OCI-M2 (cell line): ENCODE measurements around the gene COL5A2.

Source experiments
- DNase-seq: peaks from one replicate; lab custom pipeline; 2025; ENCODE audit not compliant: unreplicated experiment; lab: John Stamatoyannopoulos, UW

The COL5A2 gene

DNA sequence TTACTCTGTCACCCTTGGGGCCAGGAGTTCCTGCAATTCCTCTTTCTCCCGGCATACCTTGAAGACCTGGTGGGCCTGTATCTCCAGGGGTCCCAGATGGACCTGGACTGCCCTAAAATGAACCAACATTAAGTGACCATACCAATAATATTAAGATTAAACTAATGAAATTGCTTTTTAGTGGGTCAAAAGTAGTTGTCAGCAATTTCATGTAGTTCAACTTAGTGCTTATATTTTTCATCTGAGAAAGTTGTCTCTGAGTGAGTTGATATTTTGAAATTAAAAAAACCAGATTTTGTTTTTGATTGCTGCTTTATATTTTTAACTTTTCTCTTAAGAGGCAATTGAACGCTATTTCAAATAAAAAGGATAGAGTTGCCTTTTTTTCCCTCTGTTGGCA lies 122.2 kb downstream of the COL5A2 start:
- no peak for DNase-seq

DNA sequence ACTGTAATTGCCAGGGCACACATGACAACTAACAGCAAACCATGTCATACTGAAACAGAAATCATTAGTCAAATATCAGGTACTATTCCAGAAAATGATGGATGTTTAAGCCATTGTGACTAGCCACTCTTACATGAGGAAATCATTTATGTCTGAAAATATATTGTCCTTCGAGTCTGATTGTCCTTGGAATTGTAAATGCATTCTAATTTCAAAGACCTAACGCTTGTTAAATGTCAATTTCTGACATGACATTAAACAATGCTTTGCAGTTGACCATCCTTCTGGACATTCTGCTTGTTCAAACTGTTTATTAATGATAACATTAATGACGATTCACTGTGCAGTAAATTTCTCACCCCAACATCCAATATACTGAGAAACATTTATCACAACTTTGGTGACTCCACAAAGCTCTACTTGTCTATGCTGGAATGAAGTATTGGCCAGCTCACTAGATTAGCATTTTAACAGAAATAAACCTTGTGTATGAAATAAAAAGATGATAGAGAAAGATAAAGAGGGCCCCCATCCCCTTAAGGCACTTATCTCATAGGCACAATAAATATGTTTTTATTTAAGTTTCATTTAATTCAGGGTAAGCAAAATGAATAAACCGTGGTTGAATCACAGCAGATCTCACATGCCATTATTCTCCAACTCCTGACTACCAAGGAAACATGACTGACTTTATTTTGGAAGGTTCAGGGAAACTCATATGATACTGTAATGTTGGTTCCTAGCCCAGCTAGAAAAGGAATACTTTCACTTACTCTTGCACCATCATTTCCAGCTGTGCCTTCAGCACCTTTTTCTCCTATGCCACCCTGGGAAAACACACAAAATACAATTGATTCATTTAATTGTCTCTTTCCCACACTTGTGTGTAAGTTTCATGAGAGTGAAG lies 123.1 kb downstream of the COL5A2 start:
- DNase-seq: no peak

DNA sequence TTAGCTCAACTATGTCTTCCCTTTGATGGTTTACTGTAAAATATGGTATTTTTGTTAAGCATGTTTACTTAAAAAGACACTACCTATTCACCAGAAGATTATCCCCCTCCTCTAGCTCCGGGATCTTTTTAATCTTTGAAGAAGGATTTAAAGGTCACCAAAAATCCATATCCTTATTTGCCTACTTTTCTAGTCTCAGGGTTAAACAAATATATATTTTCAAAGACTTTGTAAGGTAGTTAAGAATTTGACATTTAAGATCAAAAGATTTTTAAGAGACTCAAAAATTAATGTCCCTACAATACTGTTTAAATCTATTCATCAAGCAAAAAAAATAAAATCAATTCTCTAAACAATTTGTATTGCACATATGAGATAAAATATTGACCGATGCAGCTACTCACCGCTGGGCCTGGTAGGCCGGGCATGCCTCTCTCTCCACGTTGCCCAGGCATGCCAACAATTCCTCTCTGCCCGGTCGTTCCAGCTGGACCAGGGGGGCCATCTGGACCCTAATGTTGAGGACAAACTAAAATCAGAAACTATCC lies 129.3 kb downstream of the COL5A2 start:
- no peak for DNase-seq

DNA sequence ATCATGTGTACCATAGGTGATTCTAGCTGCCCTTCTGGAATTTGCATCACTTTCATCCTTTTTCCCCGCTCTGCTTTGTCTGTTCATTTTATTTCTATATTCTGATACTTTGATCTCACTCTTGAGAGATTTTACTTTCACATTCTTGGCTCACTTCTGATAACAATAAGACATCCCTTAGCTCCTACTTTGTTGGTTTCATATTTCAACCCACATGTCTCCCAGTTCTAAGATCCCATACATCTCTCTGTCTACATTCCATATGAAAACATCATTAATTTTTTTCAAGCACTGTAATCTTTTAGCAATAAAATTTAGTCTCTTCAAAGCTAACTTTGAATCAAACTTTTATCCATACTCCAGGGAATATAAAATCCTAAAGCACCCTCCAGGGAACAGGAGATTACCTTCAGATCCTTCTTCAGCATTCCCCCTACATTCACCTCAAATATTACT lies 129.8 kb downstream of the COL5A2 start:
- DNase-seq: no peak

DNA sequence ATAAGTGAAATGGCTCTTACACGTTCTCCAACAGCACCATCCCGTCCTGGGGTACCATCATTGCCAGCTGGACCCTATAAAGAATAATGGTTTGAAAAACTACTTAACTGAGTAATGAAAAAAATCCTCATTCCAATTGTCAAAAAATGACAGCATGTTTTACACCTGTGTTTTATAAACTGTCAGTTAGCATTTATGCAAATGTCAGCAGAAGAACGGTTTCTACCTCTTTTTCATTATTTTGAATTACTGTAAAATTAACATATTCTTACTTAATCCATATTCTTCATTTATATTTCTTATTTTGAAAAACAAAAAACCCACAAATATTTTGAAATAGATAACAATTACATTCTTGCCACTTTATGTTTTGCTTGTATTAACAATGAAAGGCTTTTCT lies 131.4 kb downstream of the COL5A2 start:
- no peak for DNase-seq

DNA sequence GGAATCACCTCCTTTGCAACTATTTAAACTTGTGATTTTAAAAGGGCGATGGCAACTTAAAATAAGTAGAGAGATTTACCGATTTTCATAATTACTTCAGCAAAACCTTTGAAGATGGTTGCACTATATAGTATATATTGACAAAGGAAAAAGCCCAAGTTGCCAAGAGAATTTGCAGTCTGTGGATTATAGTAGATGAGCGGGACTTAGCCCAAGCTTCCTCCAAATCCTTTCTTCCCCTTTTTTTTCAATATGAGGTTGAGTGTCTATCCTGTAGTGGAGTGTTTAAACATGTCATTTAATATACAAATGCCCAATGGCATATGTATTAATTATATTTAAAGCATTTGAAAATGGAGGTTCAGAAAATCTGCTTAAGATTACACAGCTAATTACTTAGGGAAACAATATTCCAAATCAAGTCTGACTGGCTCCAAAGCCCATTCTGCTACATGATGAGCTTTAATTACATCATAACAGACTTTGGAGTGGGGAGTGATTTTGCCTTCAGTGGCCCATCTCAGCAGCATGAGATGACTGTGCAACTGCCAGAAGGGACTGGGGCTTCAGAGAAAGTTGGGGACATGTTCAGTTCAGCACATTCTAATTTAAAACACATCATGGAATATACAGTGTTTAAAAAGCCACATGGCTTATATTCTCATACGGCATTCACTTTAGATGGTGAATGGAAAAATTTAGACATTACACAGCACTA lies 132.2 kb downstream of the COL5A2 start:
- DNase-seq: no peak

DNA sequence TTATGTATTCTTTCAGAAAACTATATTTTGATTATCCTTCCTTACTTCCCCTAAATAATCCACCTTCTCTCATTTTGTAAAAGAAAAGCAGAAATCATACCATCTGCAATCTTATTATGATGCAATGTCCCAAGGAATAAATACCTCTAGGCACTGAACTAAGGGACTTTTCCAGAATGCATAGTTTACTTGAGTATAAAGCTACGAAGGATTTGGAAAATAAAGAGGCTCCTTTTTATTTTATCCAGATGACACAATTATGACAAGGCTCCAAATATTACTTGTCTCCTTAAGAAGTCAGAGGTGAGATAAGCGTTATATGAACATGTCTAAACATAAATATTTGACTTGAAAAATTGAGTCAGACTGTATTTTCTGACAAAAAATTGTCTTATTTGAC lies 133.2 kb downstream of the COL5A2 start:
- DNase-seq: no peak

DNA sequence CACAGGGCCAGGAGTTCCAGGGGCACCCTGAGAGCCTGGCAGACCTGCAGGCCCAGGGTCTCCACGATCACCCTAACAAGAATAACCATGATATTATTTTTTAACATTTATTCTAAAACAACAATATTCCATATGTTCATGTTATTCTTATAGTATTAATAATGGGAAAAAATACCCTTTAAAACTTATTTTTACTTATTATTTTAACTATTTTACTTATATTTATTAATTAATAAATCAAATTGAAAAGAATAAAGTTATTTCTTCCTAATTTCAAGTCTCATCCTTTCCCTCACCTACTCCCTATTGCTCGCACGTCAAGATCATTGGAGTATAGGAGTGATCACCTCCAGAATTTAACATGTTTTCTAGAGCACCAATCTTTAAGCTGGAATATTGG lies 133.7 kb downstream of the COL5A2 start:
- DNase-seq: no peak

DNA sequence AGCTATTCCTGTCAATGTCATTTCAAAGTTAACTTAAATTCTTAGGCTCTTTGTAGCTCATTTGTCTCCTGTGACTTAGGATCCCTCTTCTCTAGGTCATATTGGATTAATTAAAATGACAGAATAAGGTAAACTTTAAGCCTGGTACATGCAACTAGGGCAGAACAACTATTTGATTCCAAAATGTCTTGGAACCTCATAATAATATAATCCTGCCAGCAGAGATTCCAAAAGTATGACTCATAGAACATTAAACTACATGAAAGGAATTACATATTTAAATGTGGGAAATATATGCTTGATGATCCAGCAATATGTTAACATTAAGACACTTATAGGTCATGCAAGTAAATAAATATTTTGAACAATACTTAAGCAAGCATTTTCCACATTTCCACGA lies 142.0 kb downstream of the COL5A2 start:
- DNase-seq: no peak

DNA sequence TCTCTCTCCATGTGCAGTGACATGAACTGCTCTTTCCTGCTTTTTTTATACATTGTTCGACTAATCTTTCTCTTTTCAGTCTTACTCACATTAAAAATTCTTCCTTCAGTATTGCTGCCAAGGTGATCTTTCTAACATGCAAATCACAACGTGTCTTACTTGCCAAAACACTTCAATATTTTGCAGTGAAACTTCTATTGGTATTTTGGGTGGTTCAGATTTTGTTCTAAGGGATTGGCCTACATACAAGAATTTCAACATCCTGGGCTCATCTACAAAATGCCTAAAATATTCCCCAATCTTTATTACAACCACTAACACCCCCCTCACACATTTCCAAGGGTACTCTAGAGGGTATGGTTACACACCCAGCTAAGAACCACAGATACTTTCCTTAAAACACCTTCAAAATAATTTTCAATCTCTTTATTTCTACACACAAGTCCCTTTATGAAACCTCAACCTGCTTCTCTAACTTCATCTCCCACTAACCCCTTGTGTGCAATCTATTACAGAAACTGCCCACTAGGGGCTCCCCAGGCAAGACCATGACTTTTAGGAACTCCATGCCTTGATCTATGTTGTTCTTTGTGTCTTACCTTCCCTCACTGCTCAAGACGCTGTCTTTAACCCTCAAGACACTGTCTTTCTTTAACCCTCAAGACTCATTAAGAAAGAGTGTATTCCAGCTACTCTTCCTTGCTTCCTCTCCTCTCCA lies 154.5 kb downstream of the COL5A2 start:
- DNase-seq: no peak

DNA sequence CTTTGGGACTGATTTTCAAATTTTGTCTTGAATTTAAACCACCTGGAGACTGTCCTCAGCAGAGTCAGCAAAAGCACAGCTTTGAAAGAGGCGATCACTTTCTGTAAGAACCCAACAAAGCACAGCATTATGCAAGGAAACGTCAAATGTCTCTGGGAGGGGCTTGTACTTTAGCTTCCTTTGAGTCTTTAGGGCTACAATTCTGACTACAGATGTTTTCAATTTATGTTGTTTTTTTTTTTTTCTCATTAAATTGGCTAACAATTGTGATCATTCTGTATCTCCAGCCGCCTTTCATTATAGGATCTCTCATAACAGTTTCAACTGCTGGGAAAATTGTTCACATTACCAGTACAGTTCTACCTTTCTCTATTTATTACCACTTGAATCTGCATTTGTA lies 157.1 kb downstream of the COL5A2 start:
- DNase-seq: no peak

DNA sequence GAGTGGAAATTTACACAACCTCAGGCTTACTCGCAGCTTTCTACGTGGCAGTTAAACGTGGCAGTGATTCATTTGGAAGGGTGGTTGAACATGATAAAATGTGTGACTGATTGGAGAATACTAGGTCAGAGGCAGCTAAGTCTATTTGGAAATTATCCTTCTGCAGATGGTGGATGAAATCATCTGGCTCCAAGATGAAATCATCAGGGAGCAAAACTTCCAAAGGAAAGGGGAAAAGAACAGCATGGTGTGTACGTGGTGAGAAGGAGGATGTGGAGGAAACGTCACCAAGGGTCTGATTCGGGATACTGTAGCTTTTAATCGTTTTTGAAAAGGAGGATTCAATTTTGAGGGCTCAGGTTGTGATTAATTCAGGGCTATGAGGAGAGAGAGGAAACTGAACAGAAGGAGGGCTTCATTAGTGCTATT lies 157.5 kb downstream of the COL5A2 start:
- no peak for DNase-seq

DNA sequence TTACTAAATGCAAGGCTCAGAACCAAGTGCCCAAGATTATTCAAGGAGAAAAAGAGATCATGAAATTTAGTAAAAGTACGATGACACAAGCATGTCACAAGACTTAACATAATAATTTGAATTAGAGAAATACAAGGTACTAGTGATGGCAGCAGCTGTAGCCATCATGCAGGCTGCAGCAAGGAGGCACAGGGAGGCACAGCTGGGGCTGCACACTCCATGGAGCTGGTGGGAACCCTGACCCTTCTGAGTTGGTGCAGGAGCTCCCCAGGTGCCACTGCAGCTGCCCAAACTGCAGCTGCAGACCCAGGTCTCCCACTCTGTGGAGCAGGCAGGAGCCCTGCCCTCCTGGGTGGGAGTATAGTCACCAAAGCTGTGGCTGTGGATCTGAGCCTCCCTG lies 159.4 kb downstream of the COL5A2 start:
- no peak for DNase-seq

DNA sequence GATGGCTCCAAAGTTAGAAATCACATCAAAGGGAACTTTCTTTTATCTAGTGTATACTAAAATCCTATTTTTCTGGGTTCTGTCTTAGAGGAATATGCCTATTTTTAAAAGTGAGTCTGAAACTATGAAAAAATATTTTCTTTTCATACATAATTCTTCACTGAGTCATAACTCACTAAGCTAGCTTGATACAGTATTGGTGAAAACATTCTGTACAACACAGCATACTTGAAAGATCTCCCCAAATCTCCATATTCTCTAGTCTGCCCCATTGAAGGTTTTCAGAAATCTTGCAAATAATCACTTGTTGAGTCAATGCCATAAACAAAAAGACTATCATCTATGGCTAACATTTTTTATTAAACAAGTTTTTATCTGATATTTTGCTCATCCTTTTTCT lies 160.9 kb downstream of the COL5A2 start:
- DNase-seq: no peak

DNA sequence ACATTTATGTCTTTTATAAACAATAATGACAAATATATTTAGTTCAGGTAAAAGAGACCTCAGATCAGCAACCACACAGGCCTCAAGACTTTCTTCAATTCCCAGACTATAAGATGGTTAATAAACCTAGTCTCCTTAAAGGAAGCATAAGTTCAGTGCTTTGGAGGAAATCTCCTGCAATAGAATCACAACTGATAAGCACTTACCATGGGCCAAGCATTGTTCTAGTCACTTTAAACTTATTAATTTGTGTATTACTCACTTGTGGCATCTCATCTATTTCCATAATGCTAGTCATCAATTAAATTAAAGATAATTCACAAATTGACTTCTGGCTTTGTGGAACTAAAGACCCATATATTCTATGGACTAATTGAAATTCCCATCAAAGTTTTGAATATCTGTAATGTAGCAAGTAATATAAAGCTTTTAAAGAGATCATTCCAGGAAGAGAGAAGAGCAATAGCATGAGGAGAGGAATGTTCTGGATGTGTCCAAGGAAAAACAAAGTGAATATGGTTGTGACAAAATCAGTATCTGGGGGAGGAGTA lies 163.2 kb downstream of the COL5A2 start:
- no peak for DNase-seq

DNA sequence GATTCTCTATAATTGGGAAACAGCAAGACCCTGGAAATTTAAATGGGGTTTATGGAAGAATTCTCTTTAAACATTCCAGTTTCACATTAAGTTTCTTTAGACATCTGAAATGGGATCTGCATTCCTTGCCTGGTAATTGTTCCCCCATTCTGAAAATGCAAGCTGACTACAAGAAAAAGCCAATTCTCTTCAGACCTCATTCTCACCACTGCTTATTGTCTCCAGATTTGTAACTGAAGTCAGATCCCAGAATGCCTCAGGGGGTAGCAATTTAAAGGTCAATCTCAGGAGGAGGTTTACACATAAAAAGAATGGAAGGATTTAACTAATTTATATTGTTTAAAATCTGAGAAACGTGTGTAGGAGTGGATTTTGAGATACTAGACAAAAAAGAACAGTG lies 164.2 kb downstream of the COL5A2 start:
- no peak for DNase-seq

DNA sequence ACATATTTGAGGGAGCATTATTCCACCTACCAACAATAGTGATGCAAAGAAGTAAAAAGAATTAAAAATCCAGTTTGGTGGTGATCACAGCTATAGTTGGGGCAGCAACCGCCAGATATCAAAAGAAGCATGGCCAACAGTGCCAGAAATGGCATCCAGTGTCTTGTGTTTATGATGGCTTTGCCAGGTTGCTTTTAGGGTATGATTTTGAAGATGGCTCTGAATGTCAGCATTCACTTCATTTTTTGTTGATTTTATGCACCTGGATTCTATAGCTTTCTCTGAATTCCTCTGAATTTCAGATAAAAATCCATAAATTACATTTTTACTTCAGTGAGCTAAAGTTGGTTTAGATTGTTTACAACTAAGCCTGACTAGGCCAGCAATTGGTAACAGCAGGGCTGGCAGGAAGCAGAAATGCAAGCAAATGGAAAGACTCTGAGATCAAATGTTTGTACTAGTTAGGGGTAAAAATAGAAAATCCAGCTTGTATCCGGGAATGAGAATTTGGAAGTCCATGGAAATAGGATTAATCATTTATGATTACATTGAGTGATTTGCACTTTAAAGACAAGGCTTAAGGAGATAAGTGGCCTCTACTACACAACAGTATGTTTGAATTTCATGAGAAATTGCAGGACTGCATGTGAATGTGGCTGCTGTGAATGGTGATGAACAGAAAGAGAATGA lies 165.0 kb downstream of the COL5A2 start:
- no peak for DNase-seq

DNA sequence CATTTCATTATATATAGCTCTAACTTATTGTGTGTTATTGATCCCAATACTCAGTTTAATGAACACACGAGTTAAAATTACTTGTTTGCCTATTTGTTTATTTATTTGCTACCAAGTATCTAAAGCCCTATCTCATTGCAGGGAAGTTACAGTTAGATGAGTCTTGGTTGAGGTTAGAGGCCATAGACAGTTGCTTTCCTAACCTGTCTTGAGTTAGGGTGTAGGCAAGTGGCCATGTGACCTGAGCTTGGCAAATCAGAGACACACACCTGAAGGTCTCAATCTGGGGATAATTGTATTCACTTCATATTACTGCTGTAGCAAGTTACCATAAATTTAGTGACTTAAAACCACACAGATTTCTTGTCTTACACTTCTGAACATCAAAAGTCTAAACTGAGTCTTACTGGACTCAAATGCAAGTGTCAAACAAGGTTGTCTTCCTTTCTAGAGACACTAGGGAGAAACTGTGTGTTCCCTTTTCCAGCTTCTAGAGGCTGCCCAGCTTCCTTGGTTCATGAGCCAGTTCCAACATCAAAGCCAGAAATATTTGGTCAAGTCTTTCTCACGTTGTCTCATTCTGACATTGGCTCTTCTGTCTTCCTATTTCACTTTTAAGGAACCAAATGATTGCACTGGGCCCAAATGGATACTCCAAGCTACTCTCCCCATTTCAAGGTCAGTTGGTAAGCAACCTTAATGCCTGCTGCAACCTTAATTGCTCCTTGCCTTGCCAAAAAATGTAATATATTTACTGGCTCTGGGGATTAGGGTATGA lies 165.7 kb downstream of the COL5A2 start:
- no peak for DNase-seq

DNA sequence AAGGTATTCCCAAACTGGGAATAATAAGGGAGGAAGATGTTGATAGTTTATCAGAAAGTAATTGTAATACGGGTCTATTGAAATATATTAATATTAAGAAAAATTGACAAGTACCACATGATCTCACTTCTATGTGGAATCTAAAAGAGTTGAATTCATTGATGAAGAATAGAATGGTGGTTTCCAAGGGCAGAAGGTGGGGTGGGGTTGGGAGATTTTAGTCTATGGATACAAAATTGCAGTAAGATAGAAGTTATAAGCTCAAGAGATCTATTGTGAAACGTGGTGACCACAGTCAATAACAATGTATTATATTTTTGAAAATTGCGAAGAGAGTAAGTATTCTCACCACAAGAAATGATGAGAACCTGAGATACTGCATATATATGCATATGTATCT lies 166.5 kb downstream of the COL5A2 start:
- DNase-seq: no peak

DNA sequence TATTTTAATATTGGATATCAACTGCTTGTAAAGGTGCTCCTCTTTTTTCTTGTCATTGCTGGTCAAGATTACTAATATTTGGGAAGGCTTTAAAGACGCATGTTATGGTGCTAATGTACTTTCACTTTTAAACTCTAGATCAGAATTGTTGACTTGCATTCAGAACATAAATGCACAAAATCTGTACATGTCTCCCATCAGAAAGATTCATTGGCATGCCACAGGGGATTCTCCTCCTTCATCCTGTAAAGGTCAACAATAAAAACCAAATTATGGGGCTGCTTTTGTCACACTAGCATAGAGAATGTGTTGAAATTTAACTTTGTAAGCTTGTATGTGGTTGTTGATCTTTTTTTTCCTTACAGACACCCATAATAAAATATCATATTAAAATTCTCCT lies 167.2 kb downstream of the COL5A2 start:
- DNase-seq: no peak
